ENCODE measurements around the gene USP44.
A peak's percentile ranks its signal among the peaks of the same experiment; 100 is the strongest.
"Not testable (repeated sequence)": the region's sequence is repeated elsewhere in the genome, so short reads cannot be mapped to it uniquely, and the experiment has no call there.

The USP44 gene

GRCh38 chr12:95505039-95505438, 46.2 kb downstream of the USP44 start:
- no peak for DNase-seq

GRCh38 chr12:95504140-95504539, 47.1 kb downstream of the USP44 start:
- DNase-seq = no peak

GRCh38 chr12:95499772-95500171, 51.5 kb downstream of the USP44 start:
- no peak for DNase-seq

- no peak for DNase-seq
These were observed 52.3 kb downstream of the USP44 start for GRCh38 chr12:95498968-95499367.

GRCh38 chr12:95497031-95497430, 54.2 kb downstream of the USP44 start:
- no peak for DNase-seq

- DNase-seq = no peak
These were observed 55.8 kb downstream of the USP44 start for GRCh38 chr12:95495433-95495832.

GRCh38 chr12:95494888-95495287, 56.4 kb downstream of the USP44 start:
- no peak for DNase-seq

- no peak for DNase-seq
These were observed 58.8 kb downstream of the USP44 start for GRCh38 chr12:95492462-95492861.

GRCh38 chr12:95487024-95487423, 64.3 kb downstream of the USP44 start:
- DNase-seq = no peak

- DNase-seq = no peak
These were observed 66.8 kb downstream of the USP44 start for GRCh38 chr12:95484524-95484923.

GRCh38 chr12:95482564-95482963, 68.7 kb downstream of the USP44 start:
- DNase-seq = not testable (repeated sequence)

- DNase-seq = no peak
These were observed 69.4 kb downstream of the USP44 start for GRCh38 chr12:95481888-95482287.

- no peak for DNase-seq
These were observed 70.2 kb downstream of the USP44 start for GRCh38 chr12:95481072-95481471.

- no peak for DNase-seq
These were observed 71.0 kb downstream of the USP44 start for GRCh38 chr12:95480230-95480629.

- no peak for DNase-seq
These were observed 76.7 kb downstream of the USP44 start for GRCh38 chr12:95474660-95474958.

GRCh38 chr12:95473884-95474659, 77.2 kb downstream of the USP44 start, which contains the start of gene METAP2:
Gene METAP2 (plus strand): TSS chr12:95474152. CDS start chr12:95474180, 28 bp downstream.
- peak; percentile 87 for DNase-seq

- peak; percentile 23 for DNase-seq
These were observed 77.9 kb downstream of the USP44 start for GRCh38 chr12:95473231-95473883.

- DNase-seq = no peak
These were observed 81.0 kb downstream of the USP44 start for GRCh38 chr12:95470300-95470699.
